ENCODE measurements around the gene HOTAIR. TPM values are rescaled to one million over a fixed set of nuclear protein-coding genes. Genes with fewer than 3 reads are reported as not detected.

The HOTAIR gene
- total RNA-seq, 2 experiments from 2014 or later, result not detected

- no peaks in the 10 kb centered on the region for H3K9me3 Mint-ChIP-seq
- H3K4me3 Mint-ChIP-seq, result no peak overlapping the region
- DNase-seq, result no peak
- H3K36me3 Mint-ChIP-seq (ENCODE audit: low read depth), result peaks cover 2% of the 10 kb centered on the region
- POLR2A ChIA-PET, result no interaction called here
- no peak overlapping the region for H3K27ac Mint-ChIP-seq
- H3K4me1 Mint-ChIP-seq, result no peaks in the 10 kb centered on the region
- H3K27me3 Mint-ChIP-seq, result peaks cover 92% of the 10 kb centered on the region
- CTCF ChIA-PET, result interaction anchor here (1.2 to 1.7 kb wide), 2 partner anchors 12 kb away, joined by 3 to 5 read pairs; no protein-coding TSS in a partner anchor
Measured at GRCh38 chr12:53940443-53941014, 34.2 kb downstream of the HOTAIR start.

GRCh38 chr12:53939141-53940108 is 35.3 kb downstream of the HOTAIR start:
- DNase-seq, result no peak
- H3K4me3 Mint-ChIP-seq, result peak overlapping the region; percentile 13
- H3K9me3 Mint-ChIP-seq, result no peaks in the 10 kb centered on the region
- H3K4me1 Mint-ChIP-seq, result no peaks in the 10 kb centered on the region
- peaks cover 91% of the 10 kb centered on the region for H3K27me3 Mint-ChIP-seq
- ChIA-PET CTCF (interaction anchor here (0.6 to 1.7 kb wide), 3 partner anchors 13 to 68 kb away, joined by 3 to 5 read pairs (median 3); no protein-coding TSS in a partner anchor), POLR2A (interaction anchor here (0.6 kb wide), 1 partner anchor 19 kb away, joined by 3 read pairs; no protein-coding TSS in a partner anchor)
- H3K36me3 Mint-ChIP-seq (ENCODE audit: low read depth), result no peaks in the 10 kb centered on the region
- peak overlapping the region; percentile 64 for H3K27ac Mint-ChIP-seq

- H3K4me3 Mint-ChIP-seq, result peak within 1 kb of the TSS; percentile 40
- DNase-seq, result no peak
- peaks cover 91% of the 10 kb centered on the region for H3K27me3 Mint-ChIP-seq
- peak within 1 kb of the TSS; percentile 64 for H3K27ac Mint-ChIP-seq
- no peaks in the 10 kb centered on the region for H3K36me3 Mint-ChIP-seq (ENCODE audit: low read depth)
- ChIA-PET POLR2A (no interaction called here), CTCF (interaction anchor here (0.6 kb wide), 1 partner anchor 69 kb away, joined by 3 read pairs; no protein-coding TSS in a partner anchor)
- no peaks in the 10 kb centered on the region for H3K9me3 Mint-ChIP-seq
- H3K4me1 Mint-ChIP-seq, result no peaks in the 10 kb centered on the region
Measured at GRCh38 chr12:53938326-53939140, 36.2 kb downstream of the HOTAIR start, which contains the start of gene HOXC13. Gene HOXC13 (plus strand): TSS chr12:53938831. CDS start chr12:53938907, 76 bp downstream.

- H3K9me3 Mint-ChIP-seq, result no peaks in the 10 kb centered on the region
- ChIA-PET CTCF (no interaction called here), POLR2A (no interaction called here)
- no peak overlapping the region for H3K27ac Mint-ChIP-seq
- no peaks in the 10 kb centered on the region for H3K36me3 Mint-ChIP-seq (ENCODE audit: low read depth)
- H3K4me3 Mint-ChIP-seq, result no peak overlapping the region
- no peaks in the 10 kb centered on the region for H3K4me1 Mint-ChIP-seq
- peaks cover 92% of the 10 kb centered on the region for H3K27me3 Mint-ChIP-seq
- no peak for DNase-seq
Measured at GRCh38 chr12:53937596-53938325, 37.0 kb downstream of the HOTAIR start.

GRCh38 chr12:53937099-53937498 is 37.7 kb downstream of the HOTAIR start:
- peaks cover 92% of the 10 kb centered on the region for H3K27me3 Mint-ChIP-seq
- H3K4me1 Mint-ChIP-seq, result no peaks in the 10 kb centered on the region
- H3K27ac Mint-ChIP-seq, result no peak overlapping the region
- ChIA-PET POLR2A (no interaction called here), CTCF (no interaction called here)
- H3K36me3 Mint-ChIP-seq (ENCODE audit: low read depth), result no peaks in the 10 kb centered on the region
- H3K9me3 Mint-ChIP-seq, result no peaks in the 10 kb centered on the region
- no peak overlapping the region for H3K4me3 Mint-ChIP-seq
- DNase-seq, result no peak

- H3K4me1 Mint-ChIP-seq, result no peaks in the 10 kb centered on the region
- H3K4me3 Mint-ChIP-seq, result no peak overlapping the region
- POLR2A ChIA-PET, result no interaction called here
Measured at GRCh38 chr12:53935383-53936341, 39.1 kb downstream of the HOTAIR start.

GRCh38 chr12:53932915-53933314 is 41.8 kb downstream of the HOTAIR start:
- no peak for DNase-seq
- Mint-ChIP-seq H3K9me3 (no peaks in the 10 kb centered on the region), H3K4me1 (no peaks in the 10 kb centered on the region), H3K36me3 (ENCODE audit: low read depth) (no peaks in the 10 kb centered on the region), H3K4me3 (no peak overlapping the region), H3K27me3 (peaks cover 95% of the 10 kb centered on the region), H3K27ac (no peak overlapping the region)
- ChIA-PET CTCF (interaction anchor here (1.0 kb wide), 1 partner anchor 15 kb away, joined by 3 read pairs; no protein-coding TSS in a partner anchor), POLR2A (no interaction called here)

More at GRCh38 chr12:53935383-53936341, 39.1 kb downstream of the HOTAIR start:
- DNase-seq, result no peak
- H3K27me3 Mint-ChIP-seq, result peaks cover 91% of the 10 kb centered on the region
- no peaks in the 10 kb centered on the region for H3K36me3 Mint-ChIP-seq (ENCODE audit: low read depth)
- H3K27ac Mint-ChIP-seq, result peak overlapping the region; percentile 36
- CTCF ChIA-PET, result interaction anchor here (1.6 kb wide), 1 partner anchor 70 kb away, joined by 4 read pairs; no protein-coding TSS in a partner anchor
- H3K9me3 Mint-ChIP-seq, result no peaks in the 10 kb centered on the region

GRCh38 chr12:53931844-53932581 is 42.7 kb downstream of the HOTAIR start:
- Mint-ChIP-seq H3K4me1 (no peaks in the 10 kb centered on the region), H3K27ac (no peak overlapping the region), H3K9me3 (no peaks in the 10 kb centered on the region), H3K36me3 (ENCODE audit: low read depth) (no peaks in the 10 kb centered on the region), H3K27me3 (peaks cover 93% of the 10 kb centered on the region), H3K4me3 (no peak overlapping the region)
- CTCF ChIA-PET, result interaction anchor here (0.7 to 1.0 kb wide), 3 partner anchors 14 to 74 kb away, joined by 3 read pairs; no protein-coding TSS in a partner anchor
- POLR2A ChIA-PET, result no interaction called here
- DNase-seq, result no peak

GRCh38 chr12:53930591-53931255 is 44.0 kb downstream of the HOTAIR start:
- Mint-ChIP-seq H3K9me3 (no peaks in the 10 kb centered on the region), H3K4me1 (no peaks in the 10 kb centered on the region), H3K27ac (no peak overlapping the region), H3K4me3 (no peak overlapping the region), H3K27me3 (peaks cover 93% of the 10 kb centered on the region), H3K36me3 (ENCODE audit: low read depth) (no peaks in the 10 kb centered on the region)
- DNase-seq, result no peak
- POLR2A ChIA-PET, result no interaction called here
- CTCF ChIA-PET, result interaction anchor here (1.3 kb wide), 1 partner anchor 61 kb away, joined by 3 read pairs; no protein-coding TSS in a partner anchor

- H3K27ac Mint-ChIP-seq, result no peak overlapping the region
- peaks cover 95% of the 10 kb centered on the region for H3K27me3 Mint-ChIP-seq
- no peaks in the 10 kb centered on the region for H3K4me1 Mint-ChIP-seq
- no peaks in the 10 kb centered on the region for H3K9me3 Mint-ChIP-seq
- no peak overlapping the region for H3K4me3 Mint-ChIP-seq
- no peak for DNase-seq
- no peaks in the 10 kb centered on the region for H3K36me3 Mint-ChIP-seq (ENCODE audit: low read depth)
- CTCF ChIA-PET, result interaction anchor here (0.6 to 1.4 kb wide), 3 partner anchors 11 to 244 kb away, joined by 3 to 4 read pairs (median 3); no protein-coding TSS in a partner anchor
- POLR2A ChIA-PET, result no interaction called here
Measured at GRCh38 chr12:53929527-53929926, 45.2 kb downstream of the HOTAIR start.
